ENCODE measurements around the gene MAPKAPK3. TPM values are rescaled to one million over a fixed set of nuclear protein-coding genes. Genes with fewer than 3 reads are reported as not detected.

The MAPKAPK3 gene
- total RNA-seq, 4 donors from 2014 or later = 235 to 466 (median 387) TPM

GRCh38 chr3:50617911-50618481 is 1.0 kb downstream of the MAPKAPK3 start:
- peak overlapping the region; percentile 80 to 88 (median 84) for H3K4me3 ChIP-seq
- H3K9me3 ChIP-seq = no peaks in the 10 kb centered on the region
- peaks cover 49 to 54% of the 10 kb centered on the region in 2 donors for H3K4me1 ChIP-seq
- DNase-seq (peak; percentile 74 to 89), ATAC-seq (peak; percentile 23 to 31)
- in situ Hi-C loops (cut with MboI; ENCODE audit: low sequenced_read_pairs in 4 of 4) = loop anchor here in 2 of 4 donors (10.0 to 25.0 kb wide), 3 partner anchors 757 to 887 kb away; partner anchors contain the start of genes DCAF1 (in 1 of the 2), MANF (in 1 of the 2) and RBM15B (in 1 of the 2)
- no peak for TF ChIP-seq CTCF (IDR thresholded peaks at IDR 0.05 in 4 of 5, conservative IDR thresholded peaks at IDR 0.05 in 1 of 5)
- peak; percentile 76 to 78 for TF ChIP-seq POLR2A (IDR thresholded peaks at IDR 0.05)
- H3K36me3 ChIP-seq = no peaks in the 10 kb centered on the region
- peak overlapping the region; percentile 96 to 98 (median 98) for H3K27ac ChIP-seq
- H3K27me3 ChIP-seq = no peaks in the 10 kb centered on the region
- intact Hi-C loops (cut with DNase I; ENCODE audit: low total_unique reads) = loop anchor here (1.0 to 5.0 kb wide), 3 partner anchors 7 to 767 kb away; partner anchors contain the start of gene MANF

GRCh38 chr3:50620420-50620819 is 3.5 kb downstream of the MAPKAPK3 start:
- TF ChIP-seq POLR2A (IDR thresholded peaks at IDR 0.05) (peak; percentile 22 to 24), CTCF (IDR thresholded peaks at IDR 0.05 in 4 of 5, conservative IDR thresholded peaks at IDR 0.05 in 1 of 5) (peak in 1 of 5 experiments; percentile 5)
- Histone ChIP-seq H3K27me3 (no peaks in the 10 kb centered on the region), H3K4me1 (peaks cover 71 to 74% of the 10 kb centered on the region in 2 donors), H3K27ac (peak overlapping the region; percentile 96 to 98 (median 98)), H3K9me3 (no peaks in the 10 kb centered on the region), H3K4me3 (peak overlapping the region in 1 of 4 donors; percentile 81), H3K36me3 (no peaks in the 10 kb centered on the region)
- intact Hi-C loops (cut with DNase I; ENCODE audit: low total_unique reads) (no loop called here), in situ Hi-C loops (cut with MboI; ENCODE audit: low sequenced_read_pairs in 4 of 4) (loop anchor here in 2 of 4 donors (10.0 to 25.0 kb wide), 2 partner anchors 754 to 767 kb away; partner anchors contain the start of genes MANF (in 1 of the 2) and RBM15B (in 1 of the 2))
- peak; percentile 8 to 23 for ATAC-seq
- peak; percentile 53 to 88 for DNase-seq

GRCh38 chr3:50620820-50621219 is 3.9 kb downstream of the MAPKAPK3 start:
- Histone ChIP-seq H3K36me3 (no peaks in the 10 kb centered on the region), H3K4me3 (peak overlapping the region in 1 of 4 donors; percentile 81), H3K27ac (peak overlapping the region; percentile 96 to 98 (median 98)), H3K4me1 (peaks cover 73 to 75% of the 10 kb centered on the region in 2 donors), H3K9me3 (no peaks in the 10 kb centered on the region), H3K27me3 (no peaks in the 10 kb centered on the region)
- intact Hi-C loops (cut with DNase I; ENCODE audit: low total_unique reads) (no loop called here), in situ Hi-C loops (cut with MboI; ENCODE audit: low sequenced_read_pairs in 4 of 4) (loop anchor here in 2 of 4 donors (10.0 to 25.0 kb wide), 2 partner anchors 754 to 766 kb away; partner anchors contain the start of genes MANF (in 1 of the 2) and RBM15B (in 1 of the 2))
- ATAC-seq = no peak
- DNase-seq = no peak
- TF ChIP-seq POLR2A (IDR thresholded peaks at IDR 0.05) (no peak), CTCF (IDR thresholded peaks at IDR 0.05 in 4 of 5, conservative IDR thresholded peaks at IDR 0.05 in 1 of 5) (no peak)

- no peaks in the 10 kb centered on the region for H3K9me3 ChIP-seq
- H3K27ac ChIP-seq = peak overlapping the region; percentile 96 to 98 (median 98)
- ATAC-seq = no peak
- in situ Hi-C loops (cut with MboI; ENCODE audit: low sequenced_read_pairs in 4 of 4) = loop anchor here in 2 of 4 donors (10.0 to 25.0 kb wide), 2 partner anchors 752 to 764 kb away; partner anchors contain the start of genes MANF (in 1 of the 2) and RBM15B (in 1 of the 2)
- no peaks in the 10 kb centered on the region for H3K36me3 ChIP-seq
- no peak for DNase-seq
- intact Hi-C loops (cut with DNase I; ENCODE audit: low total_unique reads) = no loop called here
- H3K4me3 ChIP-seq = no peak overlapping the region
- H3K4me1 ChIP-seq = peaks cover 79 to 91% of the 10 kb centered on the region in 2 donors
- no peaks in the 10 kb centered on the region for H3K27me3 ChIP-seq
- TF ChIP-seq POLR2A (IDR thresholded peaks at IDR 0.05) (no peak), CTCF (IDR thresholded peaks at IDR 0.05 in 4 of 5, conservative IDR thresholded peaks at IDR 0.05 in 1 of 5) (no peak)
Observed at GRCh38 chr3:50622881-50623280, 5.9 kb downstream of the MAPKAPK3 start.
